ENCODE data around the gene MCEMP1.
A peak's percentile ranks its signal among the peaks of the same experiment; 100 is the strongest.

Gene MCEMP1

DNA sequence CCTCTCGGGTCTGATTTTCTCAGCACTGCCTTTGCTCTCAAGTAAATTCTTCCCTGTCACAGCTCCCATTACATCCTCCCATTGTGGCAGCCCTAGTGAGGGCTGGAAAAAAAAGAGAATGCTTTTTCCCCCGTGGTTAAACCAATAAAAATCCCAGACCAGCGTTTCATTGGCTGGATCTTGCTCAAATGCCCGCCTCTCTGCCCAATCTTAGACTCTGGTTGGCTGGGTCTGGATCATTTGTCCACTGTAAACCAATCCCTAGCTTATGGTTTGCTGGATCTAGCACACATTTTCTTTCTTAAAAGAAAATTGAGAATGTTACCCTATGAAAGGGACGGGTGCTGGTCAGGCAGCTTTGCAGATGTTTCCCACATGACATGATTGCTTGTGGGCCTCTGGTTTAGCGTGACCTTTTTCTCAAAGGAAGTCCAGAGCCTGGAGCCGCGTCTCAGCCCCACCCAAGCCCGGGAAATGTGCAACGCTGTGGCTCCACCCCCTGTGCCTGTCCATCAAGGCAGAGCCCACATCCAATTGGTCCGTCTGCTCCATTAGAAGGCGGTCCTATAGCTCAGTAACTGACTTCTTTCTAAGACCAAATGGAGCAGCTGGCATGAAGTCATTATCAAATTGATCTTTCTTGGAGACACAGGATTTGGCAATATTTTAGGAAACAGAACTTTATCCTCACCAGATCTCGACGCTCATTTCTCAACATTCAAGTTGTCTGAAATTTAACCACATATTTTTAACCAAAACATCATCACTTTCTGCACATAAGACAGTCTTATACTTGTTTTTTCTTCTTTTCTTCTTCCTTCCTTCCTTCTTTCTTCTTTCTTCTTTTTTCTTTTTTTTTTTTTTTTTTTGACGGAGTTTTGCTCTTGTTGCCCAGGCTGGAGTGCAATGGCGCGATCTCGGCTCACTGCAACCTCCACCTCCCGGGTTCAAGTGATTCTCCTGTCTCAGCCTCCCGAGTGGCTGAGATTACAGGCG, 2.6 kb upstream of the MCEMP1 start:
- Histone ChIP-seq H3K9me3 (ENCODE audit: insufficient read depth, low read depth, low read length) (no peaks in the 10 kb centered on the region), H3K4me1 (ENCODE audit: insufficient read depth, low read length) (no peaks in the 10 kb centered on the region), H3K27me3 (ENCODE audit: insufficient read depth, low read length) (peaks cover 50% of the 10 kb centered on the region), H3K9ac (ENCODE audit: low read depth, low read length) (no peak overlapping the region), H3K36me3 (ENCODE audit: insufficient read depth, low read length) (no peaks in the 10 kb centered on the region), H3K27ac (ENCODE audit: low read depth, low read length) (no peak overlapping the region), H3K4me3 (ENCODE audit: low read length) (peak overlapping the region; percentile 8; the same call in 1 of the 2 replicates)
- 64% methylated on average over 21 of the region's 21 CpGs for WGBS

DNA sequence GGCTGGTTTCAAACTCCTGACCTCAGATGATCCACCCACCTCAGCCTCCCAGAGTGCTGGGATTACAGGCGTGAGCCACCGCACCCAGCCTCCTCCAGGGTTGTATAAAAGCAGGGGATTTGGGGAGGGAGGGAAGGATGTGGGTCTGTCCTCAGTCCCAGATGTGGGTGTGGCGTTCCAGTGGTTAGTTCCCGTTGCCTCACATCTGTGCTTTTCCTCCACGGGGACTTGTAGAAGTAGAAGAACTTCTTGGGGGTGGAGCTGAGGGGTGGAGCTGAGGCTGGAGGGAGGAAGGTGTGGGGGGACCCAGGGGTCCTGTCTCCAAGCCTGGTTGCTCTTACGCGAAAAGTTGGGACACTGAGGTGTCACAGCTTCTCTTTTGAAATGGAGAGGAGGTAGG, 514 bp upstream of the MCEMP1 start:
- WGBS, result 57% methylated on average over 7 of the region's 7 CpGs

DNA sequence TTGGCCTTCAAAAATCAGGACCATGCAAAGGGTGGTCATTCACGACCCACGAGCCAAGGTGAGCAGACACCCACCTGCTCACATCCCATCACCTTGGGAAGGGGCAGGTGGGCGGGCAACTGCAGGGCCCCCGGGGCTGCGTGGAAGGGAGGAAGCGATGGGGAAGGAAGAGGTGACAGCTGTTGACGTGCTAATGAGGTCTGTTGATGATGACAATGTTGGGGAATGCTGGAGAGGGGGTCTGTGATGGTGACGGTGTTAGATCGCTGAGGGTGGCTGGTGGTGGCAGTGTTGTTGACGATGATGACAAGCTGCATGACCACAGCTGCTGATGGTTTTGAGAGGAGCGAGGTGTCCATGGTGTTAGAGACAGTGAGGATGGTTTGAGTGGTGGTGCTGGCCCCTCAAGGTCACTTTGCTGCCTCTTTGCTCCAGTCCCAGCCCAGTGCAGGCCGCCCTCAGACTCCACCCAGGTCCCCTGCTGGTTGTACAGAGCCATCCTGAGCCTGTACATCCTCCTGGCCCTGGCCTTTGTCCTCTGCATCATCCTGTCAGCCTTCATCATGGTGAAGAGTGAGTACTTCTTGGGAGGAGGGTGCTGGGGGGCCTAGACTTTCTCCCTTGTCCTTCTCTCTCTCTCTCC, 900 bp downstream of the MCEMP1 start:
- Histone ChIP-seq H3K27me3 (ENCODE audit: insufficient read depth, low read length) (peaks cover 19% of the 10 kb centered on the region), H3K9ac (ENCODE audit: low read depth, low read length) (no peak overlapping the region), H3K27ac (ENCODE audit: low read depth, low read length) (no peak overlapping the region), H3K4me3 (ENCODE audit: low read length) (no peak overlapping the region), H3K9me3 (ENCODE audit: insufficient read depth, low read depth, low read length) (no peaks in the 10 kb centered on the region), H3K4me1 (ENCODE audit: insufficient read depth, low read length) (peaks cover 2% of the 10 kb centered on the region; the same call in 1 of the 2 replicates), H3K36me3 (ENCODE audit: insufficient read depth, low read length) (peaks cover 5% of the 10 kb centered on the region)
- WGBS, result 35% methylated on average over 12 of the region's 12 CpGs

More for the DNA sequence above, 514 bp upstream of the MCEMP1 start:
- Histone ChIP-seq H3K27ac (ENCODE audit: low read depth, low read length) (no peak overlapping the region), H3K36me3 (ENCODE audit: insufficient read depth, low read length) (no peaks in the 10 kb centered on the region), H3K9ac (ENCODE audit: low read depth, low read length) (no peak overlapping the region), H3K4me1 (ENCODE audit: insufficient read depth, low read length) (no peaks in the 10 kb centered on the region), H3K4me3 (ENCODE audit: low read length) (no peak overlapping the region), H3K9me3 (ENCODE audit: insufficient read depth, low read depth, low read length) (no peaks in the 10 kb centered on the region), H3K27me3 (ENCODE audit: insufficient read depth, low read length) (peaks cover 33% of the 10 kb centered on the region)

DNA sequence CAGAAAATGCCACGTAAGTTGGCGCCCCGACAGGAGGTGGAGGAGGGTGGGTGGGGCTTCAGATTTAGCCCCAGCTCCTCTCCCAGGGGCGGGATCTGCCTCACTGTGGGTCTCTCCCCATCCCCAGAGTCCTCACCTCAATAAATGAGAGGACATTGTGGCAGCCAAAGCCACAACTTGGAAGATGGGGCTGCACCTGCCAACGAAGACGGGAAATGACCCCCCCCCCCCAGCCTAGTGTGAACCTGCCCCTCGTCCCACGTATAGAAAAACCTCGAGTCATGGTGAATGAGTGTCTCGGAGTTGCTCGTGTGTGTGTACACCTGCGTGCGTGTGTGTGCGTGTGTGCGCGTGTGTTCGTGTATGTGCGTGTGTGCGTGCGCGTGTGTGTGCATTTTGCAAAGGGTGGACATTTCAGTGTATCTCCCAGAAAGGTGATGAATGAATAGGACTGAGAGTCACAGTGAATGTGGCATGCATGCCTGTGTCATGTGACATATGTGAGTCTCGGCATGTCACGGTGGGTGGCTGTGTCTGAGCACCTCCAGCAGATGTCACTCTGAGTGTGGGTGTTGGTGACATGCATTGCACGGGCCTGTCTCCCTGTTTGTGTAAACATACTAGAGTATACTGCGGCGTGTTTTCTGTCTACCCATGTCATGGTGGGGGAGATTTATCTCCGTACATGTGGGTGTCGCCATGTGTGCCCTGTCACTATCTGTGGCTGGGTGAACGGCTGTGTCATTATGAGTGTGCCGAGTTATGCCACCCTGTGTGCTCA, 2.3 kb downstream of the MCEMP1 start:
- Histone ChIP-seq H3K9me3 (ENCODE audit: insufficient read depth, low read depth, low read length) (no peaks in the 10 kb centered on the region), H3K36me3 (ENCODE audit: insufficient read depth, low read length) (peaks cover 11% of the 10 kb centered on the region), H3K4me1 (ENCODE audit: insufficient read depth, low read length) (peaks cover 2% of the 10 kb centered on the region; the same call in 1 of the 2 replicates), H3K9ac (ENCODE audit: low read depth, low read length) (no peak overlapping the region), H3K27me3 (ENCODE audit: insufficient read depth, low read length) (peaks cover 19% of the 10 kb centered on the region), H3K4me3 (ENCODE audit: low read length) (no peak overlapping the region), H3K27ac (ENCODE audit: low read depth, low read length) (no peak overlapping the region)
- 79% methylated on average over 30 of the region's 30 CpGs for WGBS

DNA sequence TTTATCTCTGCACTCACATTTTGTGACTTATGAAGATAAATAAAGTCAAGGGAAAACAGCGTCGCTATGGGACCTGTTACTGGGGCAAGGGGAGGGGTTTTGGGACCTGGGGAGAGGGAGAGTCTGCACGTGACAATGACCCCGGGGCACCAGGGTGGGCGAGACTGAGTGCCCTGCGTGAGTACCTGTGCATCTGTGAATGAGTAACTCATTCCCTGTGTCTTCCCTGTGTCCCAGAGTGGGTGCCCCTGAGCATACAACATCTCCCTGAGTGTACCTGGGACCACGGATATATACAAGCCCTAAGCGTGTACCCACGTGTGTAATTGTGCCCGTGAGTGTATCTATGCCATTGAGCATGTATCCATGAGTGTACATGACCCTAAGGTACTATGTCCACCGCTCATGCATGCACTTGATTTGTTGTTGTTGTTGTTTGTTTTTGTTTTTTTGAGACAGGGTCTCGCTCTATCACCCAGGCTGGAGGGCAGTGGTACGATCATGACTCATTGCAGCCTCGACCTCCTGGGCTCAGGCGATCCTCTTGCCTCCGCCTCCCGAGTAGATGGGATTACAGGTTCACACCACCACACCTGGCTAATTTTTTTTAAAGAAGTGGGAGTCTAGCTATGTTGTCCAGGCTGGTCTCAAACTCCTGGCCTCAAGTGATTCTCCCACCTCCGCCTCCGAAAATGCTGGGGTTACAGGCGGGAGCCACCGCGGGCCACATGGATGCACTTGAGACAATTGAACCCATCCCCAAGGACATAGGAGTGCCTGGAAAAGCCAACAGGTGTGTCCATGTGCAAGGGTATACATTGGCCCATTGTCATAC, 3.1 kb downstream of the MCEMP1 start:
- Histone ChIP-seq H3K4me1 (ENCODE audit: insufficient read depth, low read length) (peaks cover 2% of the 10 kb centered on the region; the same call in 1 of the 2 replicates), H3K36me3 (ENCODE audit: insufficient read depth, low read length) (peaks cover 11% of the 10 kb centered on the region), H3K27ac (ENCODE audit: low read depth, low read length) (no peak overlapping the region), H3K9ac (ENCODE audit: low read depth, low read length) (no peak overlapping the region), H3K4me3 (ENCODE audit: low read length) (peak overlapping the region; percentile 87), H3K27me3 (ENCODE audit: insufficient read depth, low read length) (peaks cover 19% of the 10 kb centered on the region), H3K9me3 (ENCODE audit: insufficient read depth, low read depth, low read length) (no peaks in the 10 kb centered on the region)
- WGBS, result 61% methylated on average over 22 of the region's 22 CpGs

DNA sequence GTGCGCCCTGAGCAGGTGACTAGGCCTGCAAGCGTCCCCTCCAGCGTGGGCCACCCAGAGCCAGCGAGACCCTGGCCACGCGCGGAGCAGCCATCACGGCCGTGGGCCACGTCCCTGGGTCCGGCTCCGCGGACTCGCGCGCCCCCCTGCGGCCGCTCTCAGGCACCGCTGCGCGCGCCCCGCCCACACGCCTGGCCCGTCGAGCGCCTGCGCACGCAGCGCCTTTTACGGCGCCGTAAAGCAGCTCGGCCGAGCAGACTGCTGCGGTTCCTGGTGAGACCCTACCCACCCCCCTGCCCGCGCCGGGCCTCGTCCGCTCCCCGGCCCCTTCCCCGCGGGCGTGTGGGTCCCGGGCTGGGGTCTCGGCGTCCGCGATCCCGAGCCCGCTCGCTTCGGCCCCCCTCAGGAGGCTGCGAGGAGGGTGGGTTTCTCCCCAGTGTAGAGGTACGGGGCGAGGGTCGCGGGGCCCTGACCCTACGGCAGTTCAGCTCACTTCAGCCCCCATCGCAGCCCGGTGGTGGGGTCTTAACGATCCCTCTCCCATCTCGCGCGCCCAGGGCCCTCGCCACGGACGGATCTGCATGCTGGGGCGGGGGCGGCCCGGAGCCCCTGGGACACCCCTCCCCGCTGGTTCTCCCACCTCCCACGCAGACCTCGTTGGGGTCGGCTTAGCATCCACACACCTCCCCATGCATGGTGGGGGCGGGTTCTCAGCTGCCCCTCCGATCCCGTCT, 3.9 kb downstream of the MCEMP1 start, which contains the start of gene TRAPPC5:
Gene TRAPPC5, plus strand, starts transcription at position 228 of the 734 bp plus-strand sequence. CDS start 1,421 bp downstream, outside the sequence.
- peaks cover 19% of the 10 kb centered on the region for H3K27me3 ChIP-seq (ENCODE audit: insufficient read depth, low read length)
- peak within 1 kb of the TSS; percentile 82 for H3K9ac ChIP-seq (ENCODE audit: low read depth, low read length)
- peak within 1 kb of the TSS; percentile 87 for H3K4me3 ChIP-seq (ENCODE audit: low read length)
- WGBS, result under 1% methylated on average over 79 of the region's 79 CpGs
- H3K36me3 ChIP-seq (ENCODE audit: insufficient read depth, low read length), result peaks cover 11% of the 10 kb centered on the region
- peak within 1 kb of the TSS; percentile 55; the same call in 1 of the 2 replicates for H3K27ac ChIP-seq (ENCODE audit: low read depth, low read length)
- H3K9me3 ChIP-seq (ENCODE audit: insufficient read depth, low read depth, low read length), result no peaks in the 10 kb centered on the region
- peaks cover 2% of the 10 kb centered on the region; the same call in 1 of the 2 replicates for H3K4me1 ChIP-seq (ENCODE audit: insufficient read depth, low read length)

DNA sequence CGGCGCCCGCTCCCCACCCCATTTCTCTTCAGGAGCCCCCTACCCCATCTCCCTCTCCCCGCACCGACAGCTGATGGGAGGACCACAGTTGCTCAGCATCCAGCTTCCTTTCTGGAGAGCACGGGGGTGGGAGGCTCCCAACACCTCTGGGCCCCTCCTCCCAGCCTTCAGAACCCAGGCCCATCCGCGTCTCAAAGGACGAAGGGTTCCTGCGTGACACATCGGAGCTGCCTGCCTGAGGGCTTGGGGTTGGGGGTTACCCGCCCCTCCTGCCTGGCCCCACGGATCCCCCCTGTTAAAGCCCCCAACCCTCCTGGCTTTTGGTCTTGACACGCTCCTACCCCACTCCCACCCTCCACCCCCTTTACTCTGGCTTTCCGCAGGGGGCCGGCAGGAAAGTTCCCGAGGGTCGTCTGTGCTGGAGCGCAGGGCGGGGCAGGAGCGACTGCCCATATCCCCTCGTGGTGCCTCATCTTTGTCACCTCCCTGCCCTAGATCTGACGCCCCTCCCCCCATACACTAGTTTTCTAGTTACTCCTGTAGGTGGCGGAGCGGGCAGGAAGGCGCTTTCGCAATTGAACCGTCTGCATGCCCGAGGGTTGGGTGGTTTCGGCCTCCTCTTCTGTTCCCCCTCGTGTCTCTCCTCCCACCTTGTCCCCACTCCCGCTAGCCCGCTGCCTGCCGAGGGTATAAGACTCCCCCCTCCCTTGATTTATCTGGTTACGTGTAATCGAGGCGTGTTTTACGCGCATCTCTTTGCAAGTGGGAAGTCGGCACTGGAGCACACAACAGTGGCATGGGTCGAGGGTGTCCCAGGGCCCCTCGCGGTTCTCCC, 4.7 kb downstream of the MCEMP1 start:
- Histone ChIP-seq H3K27me3 (ENCODE audit: insufficient read depth, low read length) (peaks cover 16% of the 10 kb centered on the region), H3K4me3 (ENCODE audit: low read length) (peak overlapping the region; percentile 87), H3K9me3 (ENCODE audit: insufficient read depth, low read depth, low read length) (no peaks in the 10 kb centered on the region), H3K4me1 (ENCODE audit: insufficient read depth, low read length) (peaks cover 2% of the 10 kb centered on the region; the same call in 1 of the 2 replicates), H3K36me3 (ENCODE audit: insufficient read depth, low read length) (peaks cover 11% of the 10 kb centered on the region), H3K27ac (ENCODE audit: low read depth, low read length) (peak overlapping the region; percentile 37; the same call in 1 of the 2 replicates), H3K9ac (ENCODE audit: low read depth, low read length) (peak overlapping the region; percentile 82)
- 24% methylated on average over 43 of the region's 43 CpGs for WGBS

DNA sequence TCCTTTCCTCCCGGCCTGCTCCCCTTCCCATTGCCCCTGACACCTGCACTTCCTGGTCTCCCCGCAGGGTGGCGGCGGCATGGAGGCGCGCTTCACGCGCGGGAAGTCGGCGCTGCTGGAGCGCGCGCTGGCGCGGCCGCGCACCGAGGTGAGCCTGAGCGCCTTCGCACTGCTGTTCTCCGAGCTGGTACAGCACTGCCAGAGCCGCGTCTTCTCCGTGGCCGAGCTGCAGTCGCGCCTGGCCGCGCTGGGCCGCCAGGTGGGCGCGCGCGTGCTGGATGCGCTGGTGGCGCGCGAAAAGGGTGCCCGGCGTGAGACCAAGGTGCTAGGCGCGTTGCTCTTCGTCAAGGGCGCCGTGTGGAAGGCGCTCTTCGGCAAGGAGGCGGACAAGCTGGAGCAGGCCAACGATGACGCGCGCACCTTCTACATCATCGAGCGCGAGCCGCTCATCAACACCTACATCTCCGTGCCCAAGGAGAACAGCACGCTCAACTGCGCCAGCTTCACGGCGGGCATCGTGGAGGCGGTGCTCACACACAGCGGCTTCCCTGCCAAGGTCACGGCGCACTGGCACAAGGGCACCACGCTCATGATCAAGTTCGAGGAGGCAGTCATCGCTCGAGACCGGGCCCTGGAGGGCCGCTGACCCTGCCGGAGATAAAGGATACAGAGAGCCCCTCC, 5.4 kb downstream of the MCEMP1 start:
- Histone ChIP-seq H3K4me3 (ENCODE audit: low read length) (peak overlapping the region; percentile 87), H3K27me3 (ENCODE audit: insufficient read depth, low read length) (peaks cover 12% of the 10 kb centered on the region), H3K9ac (ENCODE audit: low read depth, low read length) (peak overlapping the region; percentile 47), H3K27ac (ENCODE audit: low read depth, low read length) (0 out of 2 replicates have a peak overlapping the region, but pooled peaks have one; percentile 37), H3K9me3 (ENCODE audit: insufficient read depth, low read depth, low read length) (no peaks in the 10 kb centered on the region), H3K36me3 (ENCODE audit: insufficient read depth, low read length) (peaks cover 11% of the 10 kb centered on the region), H3K4me1 (ENCODE audit: insufficient read depth, low read length) (peaks cover 2% of the 10 kb centered on the region; the same call in 1 of the 2 replicates)
- WGBS, result 96% methylated on average over 74 of the region's 74 CpGs
